A673 (cell line): ENCODE data around the gene CA5A. TPM values are rescaled to one million over a fixed set of nuclear protein-coding genes. Genes with fewer than 3 reads are reported as not detected.
"Not testable (repeated sequence)": the region's sequence is repeated elsewhere in the genome, so short reads cannot be mapped to it uniquely, and the experiment has no call there.

Source experiments
- BruUV-seq: library from RNA; stranded (reverse); fragments of 400-500 nt; replicated peaks from 2 replicates; lab custom pipeline; 2021; lab: Mats Ljungman, UMichigan
- CTCF ChIA-PET: fragments of 300-600 bp; sonication (Branson Sonifier 250); formaldehyde crosslinking; loops from one replicate; lab custom pipeline; 2022; ENCODE audit warnings: antibody characterized with exemption; lab: Charles Lee
- POLR2A ChIA-PET: fragments of 300-600 bp; sonication (Branson Sonifier 250); formaldehyde crosslinking; loops from one replicate; lab custom pipeline; 2022; ENCODE audit warnings: antibody characterized with exemption; ENCODE audit not compliant: low non-redundant PET; lab: Charles Lee
- DNase-seq: peaks from one replicate; pipeline ENCODE4 v3.0.0-alpha.2; 2015; ENCODE audit warnings: low spot score
- H3K27ac ChIP-seq: fragments of 200-600 bp; sonication (generic); 2 replicates; pipeline ENCODE4 v1.5.1; 2016; ENCODE audit warnings: mixed run types, low read depth, mild to moderate bottlenecking, mixed read lengths, antibody characterized with exemption, low read length; ENCODE audit not compliant: poor library complexity, severe bottlenecking
- H3K27me3 ChIP-seq: fragments of 200-600 bp; sonication (generic); replicated peaks from 2 replicates; pipeline ENCODE4 v1.6.1; 2017; ENCODE audit warnings: mixed run types, low read depth, mild to moderate bottlenecking, mixed read lengths, antibody characterized with exemption, low read length; ENCODE audit not compliant: insufficient read depth, poor library complexity
- H3K36me3 ChIP-seq: fragments of 200-600 bp; sonication (generic); 2 replicates; pipeline ENCODE4 v1.6.1; 2016; ENCODE audit warnings: mixed run types, mild to moderate bottlenecking, mixed read lengths, antibody characterized with exemption, low read length; ENCODE audit not compliant: insufficient read depth, poor library complexity, severe bottlenecking
- H3K4me1 ChIP-seq: fragments of 200-600 bp; sonication (generic); 2 replicates; pipeline ENCODE4 v1.6.1; 2017; ENCODE audit warnings: mixed run types, mild to moderate bottlenecking, mixed read lengths, antibody characterized with exemption, low read length; ENCODE audit not compliant: insufficient read depth, poor library complexity, severe bottlenecking
- H3K4me3 ChIP-seq: fragments of 200-600 bp; sonication (generic); 2 replicates; pipeline ENCODE4 v1.5.1; 2016; ENCODE audit warnings: low read depth, mixed run types, mild to moderate bottlenecking, mixed read lengths, low read length; ENCODE audit not compliant: poor library complexity, severe bottlenecking
- H3K9me3 ChIP-seq: fragments of 200-600 bp; sonication (generic); 2 replicates; pipeline ENCODE4 v1.6.1; 2016; ENCODE audit warnings: mixed run types, low read depth, mild to moderate bottlenecking, mixed read lengths, antibody characterized with exemption, low read length; ENCODE audit not compliant: poor library complexity, severe bottlenecking
- intact Hi-C: fragments of 100-400 bp; cut with micrococcal nuclease; formaldehyde crosslinking; loops from one replicate; pipeline ENCODE4 v1.10.0; 2022; ENCODE audit not compliant: unreplicated experiment
- total RNA-seq: library from RNA; stranded (reverse); gene quantifications from 2 replicates; pipeline ENCODE4 v1.2.3, GENCODE V29; 2021
- TF ChIP-seq, protein P1 (sequence below): fragments of 300-800, 200-600 bp; sonication (generic); conservative IDR thresholded peaks from 2 replicates; pipeline ENCODE4 v1.5.1; 2017; ENCODE audit warnings: low read depth, mild to moderate bottlenecking, antibody characterized with exemption, low read length, moderate library complexity, mixed read lengths

CA5A gene
- total RNA-seq, 1 experiment from 2014 or later = not detected

GRCh38 chr16:87909203-87909935, 27.0 kb downstream of the CA5A start:
- H3K9me3 ChIP-seq, H3K27me3 ChIP-seq, BruUV-seq, H3K4me3 ChIP-seq, H3K4me1 ChIP-seq, H3K27ac ChIP-seq, POLR2A ChIA-PET, CTCF ChIA-PET, H3K36me3 ChIP-seq: not testable (repeated sequence)
- DNase-seq = peak; percentile 85
- intact Hi-C loops = loop anchor here (1.0 to 5.0 kb wide), 2 partner anchors 37 to 132 kb away; no protein-coding TSS in a partner anchor
- TF ChIP-seq, protein P1, sequence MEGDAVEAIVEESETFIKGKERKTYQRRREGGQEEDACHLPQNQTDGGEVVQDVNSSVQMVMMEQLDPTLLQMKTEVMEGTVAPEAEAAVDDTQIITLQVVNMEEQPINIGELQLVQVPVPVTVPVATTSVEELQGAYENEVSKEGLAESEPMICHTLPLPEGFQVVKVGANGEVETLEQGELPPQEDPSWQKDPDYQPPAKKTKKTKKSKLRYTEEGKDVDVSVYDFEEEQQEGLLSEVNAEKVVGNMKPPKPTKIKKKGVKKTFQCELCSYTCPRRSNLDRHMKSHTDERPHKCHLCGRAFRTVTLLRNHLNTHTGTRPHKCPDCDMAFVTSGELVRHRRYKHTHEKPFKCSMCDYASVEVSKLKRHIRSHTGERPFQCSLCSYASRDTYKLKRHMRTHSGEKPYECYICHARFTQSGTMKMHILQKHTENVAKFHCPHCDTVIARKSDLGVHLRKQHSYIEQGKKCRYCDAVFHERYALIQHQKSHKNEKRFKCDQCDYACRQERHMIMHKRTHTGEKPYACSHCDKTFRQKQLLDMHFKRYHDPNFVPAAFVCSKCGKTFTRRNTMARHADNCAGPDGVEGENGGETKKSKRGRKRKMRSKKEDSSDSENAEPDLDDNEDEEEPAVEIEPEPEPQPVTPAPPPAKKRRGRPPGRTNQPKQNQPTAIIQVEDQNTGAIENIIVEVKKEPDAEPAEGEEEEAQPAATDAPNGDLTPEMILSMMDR = peak; percentile 85

GRCh38 chr16:87908101-87908500, 28.2 kb downstream of the CA5A start:
- POLR2A ChIA-PET, DNase-seq, H3K9me3 ChIP-seq, H3K4me1 ChIP-seq, BruUV-seq, H3K27ac ChIP-seq, H3K36me3 ChIP-seq, H3K4me3 ChIP-seq, H3K27me3 ChIP-seq: not testable (repeated sequence)
- intact Hi-C loops = loop anchor here (5.0 kb wide), 1 partner anchor 36 kb away; no protein-coding TSS in a partner anchor
- CTCF ChIA-PET = interaction anchor here (0.6 kb wide), 1 partner anchor 51 kb away, joined by 4 read pairs; no protein-coding TSS in a partner anchor

DNA sequence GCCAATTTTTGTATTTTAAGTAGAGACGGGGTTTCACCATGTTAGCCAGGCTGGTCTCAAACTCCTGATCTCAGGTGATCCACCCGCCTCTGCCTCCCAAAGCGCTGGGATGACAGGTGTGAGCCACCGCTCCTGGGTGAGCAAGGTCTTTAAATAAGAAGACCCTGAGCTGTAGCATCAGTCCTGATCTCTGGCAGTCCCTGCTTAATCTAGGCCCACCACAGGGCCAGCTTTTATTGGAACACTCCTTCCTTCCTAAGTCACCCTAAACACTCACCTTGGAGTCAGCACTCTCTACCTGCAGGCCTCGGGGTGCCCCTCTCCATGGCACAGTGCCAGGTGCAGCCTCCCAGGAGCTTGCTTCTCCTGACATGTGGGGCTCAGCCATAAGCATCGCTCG, 30.8 kb downstream of the CA5A start:
- H3K27ac ChIP-seq, POLR2A ChIA-PET, H3K4me3 ChIP-seq, H3K9me3 ChIP-seq, H3K27me3 ChIP-seq, H3K4me1 ChIP-seq, DNase-seq, H3K36me3 ChIP-seq, BruUV-seq: not testable (repeated sequence)
- CTCF ChIA-PET = interaction anchor here (1.2 kb wide), 1 partner anchor 127 kb away, joined by 3 read pairs; no protein-coding TSS in a partner anchor
- intact Hi-C loops = loop anchor here (5.0 kb wide), 1 partner anchor 33 kb away; no protein-coding TSS in a partner anchor

DNA sequence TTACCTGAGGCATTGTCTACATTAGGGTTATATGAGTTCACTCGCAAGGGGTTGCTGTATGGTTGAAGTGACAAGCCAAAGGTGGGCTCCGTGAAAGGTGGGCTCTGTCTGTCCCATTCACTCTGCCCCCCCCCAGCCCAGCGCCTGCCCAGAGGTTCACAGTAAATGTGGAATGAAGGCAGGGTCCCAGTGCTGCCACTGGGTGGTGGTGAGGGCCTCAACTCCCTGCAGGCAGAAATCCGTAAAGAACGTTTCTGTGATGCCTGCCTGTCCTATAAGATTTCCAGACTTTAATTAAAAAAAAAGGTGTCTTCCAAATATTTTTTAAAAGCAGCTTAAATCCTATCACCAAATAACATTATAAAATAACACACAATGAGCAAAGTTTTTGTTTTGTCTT, 31.4 kb downstream of the CA5A start:
- BruUV-seq, DNase-seq, H3K9me3 ChIP-seq, H3K27me3 ChIP-seq, H3K27ac ChIP-seq, H3K4me1 ChIP-seq, CTCF ChIA-PET, H3K4me3 ChIP-seq, POLR2A ChIA-PET, H3K36me3 ChIP-seq: not testable (repeated sequence)
- intact Hi-C loops = loop anchor here (5.0 kb wide), 1 partner anchor 33 kb away; no protein-coding TSS in a partner anchor

- CTCF ChIA-PET, DNase-seq, intact Hi-C loops, H3K27ac ChIP-seq, H3K9me3 ChIP-seq, H3K36me3 ChIP-seq, POLR2A ChIA-PET, BruUV-seq, H3K27me3 ChIP-seq, H3K4me1 ChIP-seq, H3K4me3 ChIP-seq: not testable (repeated sequence)
These were observed 35.8 kb downstream of the CA5A start for GRCh38 chr16:87900489-87900888.
